ENCODE data around the gene COL4A6.

- TF ChIP-seq YY1 (IDR thresholded peaks at IDR 0.05; ENCODE audit: insufficient read depth, insufficient read length) (no peak), ZNF274 (IDR thresholded peaks at IDR 0.05; ENCODE audit: low read depth, low read length) (no peak)
Observed at GRCh38 chrX:108211301-108211700, 226.9 kb downstream of the COL4A6 start.

All from NT2/D1 (cell line).